COLO668 (cell line): ENCODE measurements around the gene STK11IP.

Experiments used
- DNase-seq: peaks from one replicate; lab custom pipeline; 2025; ENCODE audit not compliant: unreplicated experiment; lab: John Stamatoyannopoulos, UW

Gene STK11IP

DNA sequence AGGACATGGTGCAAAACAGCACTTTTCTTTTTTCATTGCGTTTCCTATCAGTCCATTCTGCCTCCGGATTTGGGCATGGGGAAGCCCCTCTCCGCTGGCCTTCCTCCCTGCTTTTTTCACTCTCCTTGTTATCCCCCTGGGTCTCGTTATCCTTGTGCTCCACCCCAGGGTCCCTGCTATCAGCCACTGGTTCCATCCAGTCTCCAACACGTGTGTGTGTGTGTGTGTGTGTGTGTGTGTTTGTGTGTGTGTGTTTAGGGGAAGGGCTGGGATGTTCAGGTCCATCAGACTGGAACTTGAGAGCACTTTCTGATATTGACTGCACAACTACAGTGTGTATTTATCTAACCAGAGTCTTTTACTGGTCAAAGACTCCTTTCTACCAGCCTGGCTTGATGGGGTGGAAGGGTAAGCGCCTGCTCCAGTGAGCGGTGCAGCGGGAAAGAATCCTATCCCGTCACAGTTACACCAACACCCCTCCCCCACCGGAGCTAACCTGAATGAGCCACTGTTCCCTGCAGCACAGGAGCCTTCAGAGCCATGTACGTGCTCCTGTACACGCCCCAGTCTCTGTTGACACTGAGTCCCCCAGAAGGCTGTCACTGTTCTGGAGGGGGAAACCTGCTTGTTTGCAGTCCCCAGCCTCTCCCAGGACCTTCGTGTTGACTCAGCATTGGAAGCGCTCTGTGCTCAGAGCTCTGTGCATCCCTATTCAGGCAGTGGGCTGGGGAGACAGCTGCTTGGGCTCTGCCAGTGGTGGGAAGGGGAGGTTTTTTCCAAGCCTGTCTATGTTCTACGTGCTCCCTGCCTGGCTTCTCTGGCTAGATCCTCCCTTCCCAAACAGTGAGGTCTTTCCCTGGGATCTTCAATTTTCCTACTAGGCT lies 20.9 kb upstream of the STK11IP start:
- DNase-seq: peak; percentile 73

- DNase-seq: no peak
Observed at GRCh38 chr2:219578811-219579613, 18.6 kb upstream of the STK11IP start.

GRCh38 chr2:219581346-219581745 lies 16.3 kb upstream of the STK11IP start:
- no peak for DNase-seq

GRCh38 chr2:219591091-219591490 lies 6.6 kb upstream of the STK11IP start:
- DNase-seq: no peak

DNA sequence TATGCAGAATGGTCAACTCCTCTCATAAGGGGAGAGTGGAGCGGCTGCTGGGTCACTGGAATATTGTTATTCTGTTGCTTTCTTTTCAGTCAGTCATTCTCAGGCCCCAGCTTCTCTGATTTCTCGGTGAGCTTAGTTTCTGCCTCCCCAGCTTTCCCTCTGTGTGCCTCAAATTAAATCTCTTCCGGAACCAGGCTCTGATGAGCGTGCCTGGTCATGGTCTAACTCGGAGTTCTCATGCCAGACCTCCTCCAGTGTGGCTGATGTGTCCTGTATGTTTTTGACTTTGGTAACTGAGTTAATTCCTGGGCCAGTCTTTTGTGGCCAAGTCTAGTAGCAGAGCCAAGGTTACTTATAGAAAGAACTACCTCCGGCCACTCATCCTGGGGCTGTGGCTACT lies 4.9 kb upstream of the STK11IP start:
- DNase-seq: no peak

DNA sequence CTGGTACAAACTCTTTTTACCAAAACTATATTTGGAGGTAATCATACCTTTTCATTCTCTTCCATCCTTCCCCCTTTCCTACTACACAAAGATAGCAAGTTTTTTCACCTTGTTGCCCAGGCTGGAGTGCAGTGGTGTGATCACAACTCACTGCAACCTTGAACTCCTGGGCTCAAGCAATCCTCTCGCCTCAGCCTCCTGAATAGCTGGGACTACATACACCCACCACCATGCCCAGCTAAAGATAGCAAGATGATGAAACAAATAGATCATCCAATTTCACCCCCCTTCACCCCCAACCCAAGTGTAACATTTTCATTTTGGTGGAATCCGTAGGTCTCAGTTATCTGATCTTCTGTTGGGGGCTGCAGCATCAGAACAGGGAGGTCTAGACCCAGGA lies 4.5 kb upstream of the STK11IP start:
- DNase-seq: no peak

DNA sequence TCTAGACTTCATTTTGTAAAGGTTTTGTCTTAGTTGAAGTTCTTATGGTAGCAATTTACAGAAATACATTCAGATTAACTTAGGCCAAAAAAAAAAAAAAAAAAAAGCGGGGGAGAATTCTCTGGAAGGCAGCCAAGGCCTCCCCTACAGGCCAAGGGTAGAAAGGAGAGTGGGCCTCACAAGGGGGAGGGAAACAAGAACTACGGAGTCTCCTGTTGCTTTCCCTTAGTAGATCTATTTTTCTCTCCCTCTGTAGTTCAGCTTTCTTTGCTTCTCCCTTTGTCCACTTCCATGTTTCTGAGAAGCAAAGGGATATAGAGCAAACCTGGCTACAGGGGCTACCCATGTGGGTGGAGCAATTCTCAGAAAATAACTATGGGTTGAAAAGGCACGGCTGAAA lies 2.4 kb upstream of the STK11IP start:
- no peak for DNase-seq

DNA sequence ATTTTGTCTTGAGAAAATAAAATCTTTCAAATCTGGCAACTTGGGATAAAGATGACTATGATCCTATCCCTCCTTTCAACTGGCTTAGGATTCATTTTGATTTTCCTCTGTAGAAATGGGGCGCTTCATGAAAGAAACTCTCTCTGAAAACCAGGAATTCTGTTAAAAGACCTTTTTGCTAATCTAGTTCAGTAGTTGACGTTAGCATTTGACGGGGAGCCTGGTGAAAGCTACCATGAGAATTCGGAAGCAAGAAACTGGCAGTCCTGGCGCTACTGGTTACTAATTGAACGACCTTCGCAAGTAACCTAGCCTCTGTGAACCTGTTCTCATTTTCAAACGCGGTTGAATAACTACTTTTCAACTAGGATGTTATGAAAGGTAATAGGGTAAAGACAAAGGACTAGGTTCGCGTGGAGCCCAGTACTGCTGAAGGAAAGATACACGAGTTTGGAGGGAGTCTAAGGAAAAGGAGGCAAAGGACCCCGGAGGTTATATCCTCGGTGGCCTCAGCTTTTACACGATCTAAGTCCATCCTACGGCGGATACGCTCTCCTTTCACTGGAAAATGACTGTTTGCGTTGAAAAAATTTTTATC lies 604 bp upstream of the STK11IP start:
- DNase-seq: no peak

DNA sequence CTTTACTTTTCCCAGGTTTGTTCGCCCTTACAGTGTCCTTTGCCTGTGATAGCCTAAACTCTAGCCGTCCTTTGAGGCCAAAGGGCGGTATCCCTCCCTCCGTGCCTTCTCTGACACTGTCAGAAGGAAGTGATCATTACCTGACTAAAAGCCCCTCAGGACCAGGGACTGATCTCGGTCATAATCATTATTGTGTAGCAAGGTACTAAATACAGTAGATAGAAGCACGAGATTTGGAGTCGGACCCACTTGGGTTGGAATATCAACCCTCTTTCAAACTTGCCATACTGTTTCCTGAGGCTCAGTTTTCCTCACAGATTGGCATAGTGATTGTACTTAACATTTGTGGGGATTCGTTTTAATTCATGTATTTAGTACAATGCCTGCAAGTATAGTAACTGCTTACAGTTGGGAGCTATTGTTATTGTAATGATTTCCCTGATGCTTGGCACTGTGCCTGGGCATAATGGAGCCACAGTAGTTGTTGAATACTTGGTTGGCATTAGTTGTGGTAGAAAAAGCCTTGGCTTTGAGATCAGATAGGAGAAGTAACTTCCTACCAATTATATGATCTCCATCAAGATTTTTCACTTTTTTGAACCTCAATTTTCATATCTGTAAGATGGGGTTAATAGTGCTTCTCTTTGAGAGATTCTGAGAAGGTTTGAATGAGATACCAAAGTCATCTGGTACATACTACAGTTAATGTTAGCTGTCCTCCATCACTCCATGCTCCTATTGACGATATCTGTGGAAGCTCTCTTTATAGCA lies 836 bp downstream of the STK11IP start:
- peak; percentile 10 for DNase-seq

DNA sequence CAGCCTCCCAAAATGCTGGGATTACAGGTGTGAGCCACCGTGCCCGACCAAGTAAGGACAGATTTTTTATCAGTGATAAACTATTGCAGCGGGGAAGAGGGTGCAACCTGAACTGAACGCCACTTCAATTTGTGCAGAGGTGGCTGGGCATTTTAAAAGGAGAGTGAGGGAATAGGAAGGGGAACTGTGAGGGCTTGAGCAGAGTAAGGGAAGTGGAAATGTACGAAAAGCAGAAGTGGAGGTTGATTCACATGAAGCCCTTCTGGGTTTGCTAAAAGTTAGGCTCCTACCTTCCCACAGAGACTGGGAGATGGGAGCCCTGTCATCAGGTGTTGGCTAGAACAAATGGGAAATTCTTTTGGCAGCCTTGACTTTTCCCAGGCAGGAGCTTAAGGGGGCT lies 6.1 kb downstream of the STK11IP start:
- DNase-seq: no peak

GRCh38 chr2:219605607-219605954 lies 7.9 kb downstream of the STK11IP start:
- no peak for DNase-seq

DNA sequence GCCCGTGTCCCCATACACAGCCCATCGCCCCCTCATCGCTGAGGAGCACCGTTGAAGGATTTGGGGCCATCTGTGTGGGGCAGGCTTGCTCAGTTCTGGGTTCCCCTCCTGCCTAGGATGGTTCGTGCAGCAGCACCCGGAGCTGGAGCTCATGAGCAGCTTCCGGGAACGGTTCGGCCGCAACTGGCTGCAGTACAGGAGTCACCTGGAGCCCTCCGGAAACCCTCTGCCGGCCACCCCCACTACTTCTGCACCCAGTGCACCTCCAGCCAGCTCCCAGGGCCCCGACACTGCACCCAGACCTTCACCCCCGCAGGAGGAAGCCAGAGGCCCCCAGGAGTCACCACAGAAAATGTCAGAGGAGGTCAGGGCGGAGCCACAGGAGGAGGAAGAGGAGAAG lies 10.3 kb downstream of the STK11IP start:
- no peak for DNase-seq

DNA sequence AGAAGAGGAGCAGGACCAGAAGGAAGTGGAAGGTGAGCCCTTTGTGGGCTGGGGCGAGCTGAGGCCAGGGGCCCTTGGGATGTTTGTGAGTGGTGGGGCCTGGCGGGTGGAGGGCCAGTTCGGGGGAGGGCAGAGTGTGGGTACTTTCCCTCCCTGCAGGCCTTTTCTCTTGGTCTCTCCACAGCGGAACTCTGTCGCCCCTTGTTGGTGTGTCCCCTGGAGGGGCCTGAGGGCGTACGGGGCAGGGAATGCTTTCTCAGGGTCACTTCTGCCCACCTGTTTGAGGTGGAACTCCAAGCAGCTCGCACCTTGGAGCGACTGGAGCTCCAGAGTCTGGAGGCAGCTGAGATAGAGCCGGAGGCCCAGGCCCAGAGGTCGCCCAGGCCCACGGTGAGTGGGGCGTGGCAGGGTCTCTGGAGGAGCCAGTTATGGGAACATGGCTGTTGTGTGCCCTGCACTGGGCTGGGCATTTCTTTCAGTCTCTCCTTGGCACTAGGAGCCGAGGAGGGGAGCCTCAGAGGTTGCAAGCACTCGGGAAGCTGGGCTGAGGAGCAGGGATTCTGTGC lies 10.8 kb downstream of the STK11IP start:
- no peak for DNase-seq

GRCh38 chr2:219609149-219609750 lies 11.6 kb downstream of the STK11IP start:
- no peak for DNase-seq

GRCh38 chr2:219611306-219611705 lies 13.6 kb downstream of the STK11IP start:
- no peak for DNase-seq

DNA sequence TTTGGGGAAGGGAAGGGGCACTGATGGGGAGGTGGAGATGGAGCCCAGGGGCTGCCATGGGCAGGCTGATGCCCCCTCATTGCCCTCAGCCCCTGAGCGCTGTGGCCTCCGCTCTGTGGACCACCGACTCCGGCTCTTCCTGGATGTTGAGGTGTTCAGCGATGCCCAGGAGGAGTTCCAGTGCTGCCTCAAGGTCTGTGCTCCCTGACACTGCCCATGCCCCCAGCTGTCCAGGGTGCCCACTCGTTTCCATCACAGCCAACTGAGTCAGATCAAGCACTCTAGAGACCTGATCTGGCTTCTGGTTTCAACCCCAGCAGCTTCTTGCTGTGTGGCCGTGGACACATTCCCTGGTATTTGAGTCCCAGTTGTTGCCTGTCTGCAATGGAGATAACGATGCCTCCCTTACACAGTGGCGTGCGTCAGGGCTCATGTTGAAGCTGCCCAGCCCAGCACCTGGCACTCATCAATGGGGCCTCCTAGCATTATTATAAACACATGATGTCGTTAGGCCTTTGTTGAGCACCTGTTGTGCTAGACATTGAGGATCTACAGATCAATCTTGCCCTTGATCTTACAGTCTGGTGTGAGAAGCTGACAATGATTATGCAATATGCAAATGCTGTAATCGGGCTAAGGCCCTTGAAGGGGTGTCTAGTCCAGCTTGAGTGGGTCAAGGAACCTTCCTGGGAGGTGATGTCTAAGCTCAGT lies 14.4 kb downstream of the STK11IP start:
- DNase-seq: peak; percentile 16

- DNase-seq: no peak
Observed at GRCh38 chr2:219612577-219613286, 15.1 kb downstream of the STK11IP start.

- no peak for DNase-seq
Observed at GRCh38 chr2:219613461-219614070, 15.9 kb downstream of the STK11IP start.
